CD4-positive, alpha-beta T cell treated with Interleukin-15 for 4 hours (primary cell): ENCODE results near the gene NRCAM.

ENCODE experiments used
- DNase-seq: peaks from one replicate; pipeline ENCODE4 v3.0.0-alpha.2; 2020; ENCODE audit warnings: low spot score

Gene NRCAM

GRCh38 chr7:108424013-108424412 is 32.2 kb downstream of the NRCAM start:
- DNase-seq: no peak

GRCh38 chr7:108423089-108423989 is 32.9 kb downstream of the NRCAM start:
- no peak for DNase-seq

DNA sequence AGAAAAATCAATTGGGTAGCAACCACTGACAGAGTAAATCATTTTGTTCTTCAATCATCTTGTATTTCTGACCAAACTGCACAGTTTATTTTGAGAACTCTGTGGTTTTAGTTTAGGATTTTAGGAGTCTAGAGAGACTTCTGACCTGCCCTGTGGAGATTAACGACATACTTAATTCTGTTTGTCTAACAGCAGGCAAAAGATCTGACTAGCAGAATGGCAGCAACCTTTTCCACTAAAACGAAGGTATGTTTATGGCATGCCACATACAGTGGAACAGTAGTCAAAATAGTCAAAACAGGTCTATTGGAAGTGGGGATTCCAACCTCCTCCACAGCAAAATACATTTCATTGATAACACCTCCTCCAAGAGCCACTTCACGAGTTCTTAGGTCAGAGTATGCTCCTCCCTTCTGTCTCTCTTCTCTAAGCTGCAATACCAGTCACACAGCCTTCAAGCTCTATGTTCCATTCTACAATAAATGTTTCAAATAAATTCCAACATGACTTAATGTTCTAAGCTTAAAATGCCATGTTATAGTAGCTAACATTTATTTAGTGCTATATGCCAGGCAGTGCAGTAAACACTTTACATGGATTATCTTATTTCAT is 34.4 kb downstream of the NRCAM start:
- DNase-seq: no peak

- no peak for DNase-seq
Observed at GRCh38 chr7:108419961-108420908, 36.0 kb downstream of the NRCAM start.

DNA sequence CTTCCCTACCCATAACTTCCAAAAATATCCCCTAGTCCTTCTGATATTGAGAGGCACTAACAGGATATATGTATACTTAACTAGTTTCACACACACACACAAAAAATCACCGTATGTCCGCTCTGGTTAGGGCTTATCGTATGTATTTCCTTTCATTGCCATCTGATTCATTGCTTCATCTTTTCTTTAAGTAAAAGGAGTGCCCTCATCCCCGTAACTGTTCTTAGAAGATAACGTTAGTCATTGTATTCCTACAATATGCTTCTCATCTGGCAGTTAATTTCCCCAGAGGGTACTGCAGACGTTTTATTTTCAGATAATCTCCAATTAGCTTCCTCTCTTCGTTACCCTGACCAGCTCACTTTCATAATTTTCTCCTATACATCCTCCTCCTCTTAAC is 37.3 kb downstream of the NRCAM start:
- no peak for DNase-seq

DNA sequence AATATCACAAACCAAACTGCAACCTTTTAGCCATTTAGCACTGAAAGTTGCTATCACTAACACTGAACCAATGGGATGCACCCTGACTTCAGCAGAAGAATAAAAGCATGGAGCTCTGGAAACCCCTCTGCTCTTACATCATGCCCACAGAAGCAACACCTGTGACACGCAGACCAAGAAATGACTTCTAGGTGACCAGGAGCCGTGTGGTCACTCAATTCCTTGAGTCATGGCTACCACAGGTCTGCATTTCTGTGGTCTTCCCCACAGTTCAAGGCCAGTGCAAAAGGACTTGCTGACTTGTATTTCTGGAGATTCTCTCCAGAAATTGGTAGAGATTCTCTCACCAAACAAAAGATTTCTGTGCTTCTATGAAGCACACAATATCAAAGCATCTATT is 38.3 kb downstream of the NRCAM start:
- no peak for DNase-seq

GRCh38 chr7:108417144-108417543 is 39.1 kb downstream of the NRCAM start:
- DNase-seq: no peak

GRCh38 chr7:108415821-108416536 is 40.3 kb downstream of the NRCAM start:
- no peak for DNase-seq

DNA sequence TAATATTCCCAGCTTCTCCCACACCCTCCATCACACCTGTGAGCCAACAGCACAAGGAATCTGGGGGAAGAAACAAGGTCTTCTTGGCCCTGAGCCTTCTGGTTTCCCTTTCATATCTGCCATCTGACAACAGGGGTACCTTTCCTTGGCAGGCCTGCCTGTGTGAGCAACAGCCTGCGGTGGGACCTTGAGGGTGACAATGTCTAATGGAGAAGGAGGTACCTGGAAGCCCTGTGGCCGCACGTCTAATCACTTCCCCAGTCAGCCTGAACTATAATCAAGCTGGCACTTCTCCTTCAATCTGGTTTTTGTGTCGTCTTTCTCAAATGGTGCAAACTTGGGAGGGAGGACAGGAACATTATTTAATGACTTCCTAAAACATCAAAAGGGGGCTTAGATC is 41.2 kb downstream of the NRCAM start:
- no peak for DNase-seq

DNA sequence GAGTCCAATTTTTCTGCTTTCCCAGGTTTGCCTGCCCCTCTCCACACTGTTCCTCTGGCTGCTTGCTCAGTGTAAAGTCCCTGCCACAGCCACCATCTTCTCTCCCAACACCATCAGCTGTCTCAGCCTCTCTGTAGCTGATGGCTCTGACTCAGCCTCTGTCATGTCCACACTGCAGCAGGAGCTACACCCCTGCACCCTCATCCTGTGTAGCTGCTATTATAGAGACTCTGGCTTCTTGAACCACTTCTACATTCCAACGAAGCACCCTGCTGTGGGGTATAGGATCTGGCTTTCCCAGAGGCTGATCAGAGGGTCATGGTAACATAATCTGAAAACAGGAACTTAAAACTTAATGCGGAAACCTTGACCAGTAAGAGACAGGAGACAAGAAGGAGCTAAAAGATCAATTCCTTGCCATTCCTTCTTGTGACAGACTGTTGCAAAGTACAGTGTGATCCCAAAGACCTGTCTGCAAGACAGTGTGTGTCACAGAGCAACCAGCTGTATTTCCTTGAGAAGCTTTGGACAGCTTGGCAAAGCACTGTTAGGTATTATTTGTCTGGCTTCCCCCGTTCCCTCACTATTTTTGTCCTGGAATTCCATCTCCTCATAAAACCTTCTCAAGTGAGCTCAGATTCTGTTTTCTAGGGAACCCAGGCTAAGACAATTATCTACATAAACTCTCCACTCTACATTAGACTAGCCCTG is 42.3 kb downstream of the NRCAM start:
- DNase-seq: no peak

- no peak for DNase-seq
Observed at GRCh38 chr7:108413337-108413736, 42.9 kb downstream of the NRCAM start.

GRCh38 chr7:108409146-108409545 is 47.1 kb downstream of the NRCAM start:
- no peak for DNase-seq

GRCh38 chr7:108408296-108408991 is 47.8 kb downstream of the NRCAM start:
- no peak for DNase-seq

DNA sequence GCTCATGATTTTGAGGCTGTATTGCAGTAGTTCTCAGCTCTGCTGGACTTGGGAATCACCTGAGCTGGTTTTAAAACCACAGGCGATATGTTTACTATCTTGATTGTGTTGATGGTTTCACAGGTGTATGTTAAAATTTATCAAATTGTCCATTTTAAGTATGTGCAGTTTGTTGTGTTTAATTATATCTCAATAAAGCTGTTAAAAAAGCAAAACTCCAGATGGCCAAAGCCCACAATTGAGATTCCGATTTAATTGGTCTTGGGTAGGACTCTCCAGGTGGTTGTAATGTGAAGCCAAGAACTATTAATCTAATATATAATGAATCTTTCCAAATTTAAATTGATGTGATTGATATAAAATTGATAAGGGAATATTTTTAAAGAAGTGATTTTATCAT is 48.6 kb downstream of the NRCAM start:
- no peak for DNase-seq

DNA sequence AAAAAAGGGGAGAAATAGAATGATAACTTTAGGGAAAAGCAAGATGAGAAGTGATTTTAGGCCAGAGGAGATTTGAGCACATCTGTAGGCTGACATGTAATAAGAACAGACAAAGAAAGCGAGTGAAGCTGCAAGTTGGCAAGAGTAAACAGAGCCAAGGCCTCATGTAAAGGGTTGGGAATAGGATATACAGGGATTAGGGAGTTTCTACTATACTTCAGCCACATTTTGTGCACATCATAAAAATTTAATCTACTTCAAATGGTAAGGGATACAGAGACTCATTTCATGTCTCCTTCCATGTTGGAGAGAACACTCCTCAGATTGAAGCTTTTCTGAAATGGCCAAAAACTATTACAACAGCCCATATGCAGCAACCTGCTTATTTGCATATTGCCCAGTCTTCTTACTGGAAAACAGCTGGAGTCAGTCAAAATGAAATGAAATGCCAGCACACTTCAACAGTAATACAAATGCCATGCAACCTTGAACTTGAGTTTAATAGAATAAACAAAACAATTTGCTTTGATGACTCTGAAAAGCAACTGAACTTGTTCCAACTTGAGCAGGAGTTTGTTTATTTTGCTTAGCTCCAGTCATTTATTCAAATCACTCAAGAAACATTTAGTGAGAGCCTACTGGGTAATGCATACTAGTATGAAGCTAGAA is 49.9 kb downstream of the NRCAM start:
- DNase-seq: no peak

DNA sequence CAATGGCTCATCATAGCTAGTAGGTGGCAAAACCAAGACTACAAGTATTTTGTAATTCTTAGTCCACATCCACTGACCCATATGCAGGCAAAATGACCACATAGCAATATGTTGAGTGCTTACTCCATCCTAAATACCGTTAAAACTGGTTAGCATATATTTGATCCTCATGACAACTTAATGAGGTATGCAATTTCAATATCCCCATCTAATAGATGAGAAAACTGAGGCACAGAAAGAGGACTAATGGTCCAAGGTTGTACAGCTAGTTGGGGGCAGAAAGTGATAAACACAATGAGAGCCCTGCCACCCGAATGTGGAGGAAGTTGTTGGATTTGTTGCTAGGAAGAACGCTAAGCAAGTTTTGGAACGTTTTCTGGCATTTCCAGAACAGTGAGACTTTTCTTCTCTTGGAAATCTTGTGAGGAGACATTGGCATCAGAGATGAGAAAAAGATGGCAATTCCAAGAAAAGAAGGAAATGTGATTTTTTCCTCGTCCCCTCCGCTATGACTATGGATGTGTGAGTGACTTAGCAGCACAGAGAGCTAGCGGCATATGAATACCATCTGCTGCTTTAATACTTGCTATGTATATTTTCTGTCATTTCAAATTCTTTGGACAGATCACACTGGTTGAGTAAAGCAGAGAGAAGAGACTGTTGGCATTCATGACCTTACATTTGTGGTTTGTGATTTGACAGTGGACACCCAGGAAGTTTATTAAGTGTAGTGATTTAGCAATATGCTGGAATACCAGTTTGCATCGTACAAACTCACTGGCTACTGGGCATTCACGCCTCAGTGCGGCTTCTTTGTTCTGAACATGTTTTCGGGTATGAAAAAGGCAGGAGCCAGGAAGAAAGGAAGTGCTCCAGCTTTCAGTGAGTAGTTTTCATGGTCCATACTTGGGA is 51.5 kb downstream of the NRCAM start:
- DNase-seq: no peak

GRCh38 chr7:108403597-108404217 is 52.5 kb downstream of the NRCAM start:
- DNase-seq: no peak

- DNase-seq: no peak
Observed at GRCh38 chr7:108402865-108403264, 53.4 kb downstream of the NRCAM start.
